SK-N-MC (cell line): ENCODE measurements around the gene PKD2.

Experiments used
- EZH2 ChIP-seq: fragments of 200-600 bp; sonication (generic); IDR thresholded peaks from one replicate; pipeline ENCODE4 v1.6.1; 2017; ENCODE audit warnings: antibody characterized with exemption
- FOXP2 ChIP-seq: optimal IDR thresholded peaks from 2 replicates; pipeline ENCODE3; 2011; ENCODE audit warnings: mild to moderate bottlenecking, moderate library complexity; ENCODE audit not compliant: insufficient read depth; ENCODE audit errors: extremely low read length, control extremely low read depth
- POLR2AphosphoS5 ChIP-seq: IDR thresholded peaks from 2 replicates; pipeline ENCODE4 v1.6.1; 2012; ENCODE audit warnings: mild to moderate bottlenecking, low read depth, low read length, borderline replicate concordance

- TF ChIP-seq POLR2AphosphoS5, result no peak
- TF ChIP-seq EZH2, result no peak
- TF ChIP-seq FOXP2, result no peak
Measured at GRCh38 chr4:88106205-88106604, 98.8 kb downstream of the PKD2 start.
